Measurements from ENCODE around the gene COMMD3. TPM values are rescaled to one million over a fixed set of nuclear protein-coding genes. Genes with fewer than 3 reads are reported as not detected.

COMMD3 gene
- total and polyA plus RNA-seq, 9 of the 15 experiments (the other 6 are each of a cell fraction or from before 2014, with no cell fraction given) = 50.7 to 217 (median 80.1) TPM

DNA sequence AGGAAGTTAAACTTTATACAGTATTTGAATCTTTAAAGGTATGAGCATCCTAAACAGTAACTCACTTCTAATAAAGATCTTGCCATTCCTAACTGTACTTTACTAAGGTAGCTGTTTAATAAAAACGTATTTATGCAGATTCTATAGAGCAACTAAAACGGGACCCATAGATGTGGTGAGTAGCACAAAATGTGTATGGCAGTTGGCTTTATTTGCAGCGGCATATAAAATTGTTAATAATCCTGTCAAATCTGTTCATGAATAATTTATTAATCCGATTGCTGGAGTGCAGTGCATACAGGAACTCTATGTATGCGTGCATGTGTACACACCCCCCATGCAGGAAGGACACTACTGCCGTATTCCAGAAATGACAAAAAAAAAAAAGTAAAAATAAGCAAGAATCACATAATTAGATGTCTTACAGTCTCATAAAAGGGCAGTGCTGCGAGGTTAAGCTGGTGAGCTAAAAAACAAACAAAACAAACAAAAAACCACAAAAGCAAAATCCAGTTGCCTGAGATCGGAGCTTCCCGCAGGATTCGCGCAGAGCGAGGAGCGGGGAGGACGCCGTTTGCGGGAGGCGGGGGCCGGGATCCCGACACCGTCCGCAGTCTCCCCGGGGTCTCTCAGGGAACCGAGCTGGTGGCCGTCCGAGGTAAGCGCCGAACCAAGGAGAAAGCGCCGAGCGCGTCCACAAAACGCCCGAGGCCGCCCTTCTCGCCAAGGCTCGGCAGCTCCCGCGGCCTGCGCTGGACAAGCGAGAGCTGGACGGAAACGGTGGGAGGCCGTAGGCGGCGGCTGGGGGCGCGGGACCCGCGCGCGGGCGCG is 518 bp upstream of the COMMD3 start (continued):
- TF ChIP-seq, protein P1, sequence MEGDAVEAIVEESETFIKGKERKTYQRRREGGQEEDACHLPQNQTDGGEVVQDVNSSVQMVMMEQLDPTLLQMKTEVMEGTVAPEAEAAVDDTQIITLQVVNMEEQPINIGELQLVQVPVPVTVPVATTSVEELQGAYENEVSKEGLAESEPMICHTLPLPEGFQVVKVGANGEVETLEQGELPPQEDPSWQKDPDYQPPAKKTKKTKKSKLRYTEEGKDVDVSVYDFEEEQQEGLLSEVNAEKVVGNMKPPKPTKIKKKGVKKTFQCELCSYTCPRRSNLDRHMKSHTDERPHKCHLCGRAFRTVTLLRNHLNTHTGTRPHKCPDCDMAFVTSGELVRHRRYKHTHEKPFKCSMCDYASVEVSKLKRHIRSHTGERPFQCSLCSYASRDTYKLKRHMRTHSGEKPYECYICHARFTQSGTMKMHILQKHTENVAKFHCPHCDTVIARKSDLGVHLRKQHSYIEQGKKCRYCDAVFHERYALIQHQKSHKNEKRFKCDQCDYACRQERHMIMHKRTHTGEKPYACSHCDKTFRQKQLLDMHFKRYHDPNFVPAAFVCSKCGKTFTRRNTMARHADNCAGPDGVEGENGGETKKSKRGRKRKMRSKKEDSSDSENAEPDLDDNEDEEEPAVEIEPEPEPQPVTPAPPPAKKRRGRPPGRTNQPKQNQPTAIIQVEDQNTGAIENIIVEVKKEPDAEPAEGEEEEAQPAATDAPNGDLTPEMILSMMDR (IDR thresholded peaks at IDR 0.05 in 2 of 3, conservative IDR thresholded peaks at IDR 0.05 in 1 of 3; ENCODE audit: insufficient read depth in 2 of 3, low read depth in 1 of 3, low read length in 3 of 3) = no peak
- TF ChIP-seq ZNF143 (CRISPR knock-in tag; IDR thresholded peaks at IDR 0.05) (no peak), CHCHD3 (CRISPR knock-in tag; IDR thresholded peaks at IDR 0.05) (no peak), ZNF184 (CRISPR knock-in tag; IDR thresholded peaks at IDR 0.05) (no peak), ZNF696 (CRISPR knock-in tag; conservative IDR thresholded peaks at IDR 0.05) (no peak), HDAC1 (IDR thresholded peaks at IDR 0.05) (peak in 1 of 2 experiments; percentile 66; a peak in 2 of 4 replicates), NRF1 (conservative IDR thresholded peaks at IDR 0.05 in 1 of 2, IDR thresholded peaks at IDR 0.05 in 1 of 2) (no peak), HCFC1 (IDR thresholded peaks at IDR 0.05; ENCODE audit: low read depth, low read length) (no peak), CTBP1 (IDR thresholded peaks at IDR 0.05; ENCODE audit: borderline replicate concordance) (no peak), ELF2 (CRISPR knock-in tag; IDR thresholded peaks at IDR 0.05) (no peak), GTF2F1 (IDR thresholded peaks at IDR 0.05; ENCODE audit: low read depth, low read length) (no peak), ZNF232 (CRISPR knock-in tag; IDR thresholded peaks at IDR 0.05) (no peak), MBD2 (IDR thresholded peaks at IDR 0.05; ENCODE audit: borderline replicate concordance, low read depth) (no peak), NFE2 (IDR thresholded peaks at IDR 0.05; ENCODE audit: low read depth) (no peak), POLR2A (conservative IDR thresholded peaks at IDR 0.05) (peak; percentile 53)
- TF ChIP-seq, protein P2, sequence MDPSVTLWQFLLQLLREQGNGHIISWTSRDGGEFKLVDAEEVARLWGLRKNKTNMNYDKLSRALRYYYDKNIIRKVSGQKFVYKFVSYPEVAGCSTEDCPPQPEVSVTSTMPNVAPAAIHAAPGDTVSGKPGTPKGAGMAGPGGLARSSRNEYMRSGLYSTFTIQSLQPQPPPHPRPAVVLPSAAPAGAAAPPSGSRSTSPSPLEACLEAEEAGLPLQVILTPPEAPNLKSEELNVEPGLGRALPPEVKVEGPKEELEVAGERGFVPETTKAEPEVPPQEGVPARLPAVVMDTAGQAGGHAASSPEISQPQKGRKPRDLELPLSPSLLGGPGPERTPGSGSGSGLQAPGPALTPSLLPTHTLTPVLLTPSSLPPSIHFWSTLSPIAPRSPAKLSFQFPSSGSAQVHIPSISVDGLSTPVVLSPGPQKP (CRISPR knock-in tag; IDR thresholded peaks at IDR 0.05) = no peak
- TF ChIP-seq, protein P3, sequence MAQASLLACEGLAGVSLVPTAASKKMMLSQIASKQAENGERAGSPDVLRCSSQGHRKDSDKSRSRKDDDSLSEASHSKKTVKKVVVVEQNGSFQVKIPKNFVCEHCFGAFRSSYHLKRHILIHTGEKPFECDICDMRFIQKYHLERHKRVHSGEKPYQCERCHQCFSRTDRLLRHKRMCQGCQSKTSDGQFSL (CRISPR knock-in tag; IDR thresholded peaks at IDR 0.05) = 0 out of 2 replicates have a peak, but pooled peaks have one; percentile 40
- TF ChIP-seq, protein P3 (tag; IDR thresholded peaks at IDR 0.05) = peak in 1 of 2 experiments; percentile 41; a peak in 1 of 4 replicates
- TF ChIP-seq, protein P4, sequence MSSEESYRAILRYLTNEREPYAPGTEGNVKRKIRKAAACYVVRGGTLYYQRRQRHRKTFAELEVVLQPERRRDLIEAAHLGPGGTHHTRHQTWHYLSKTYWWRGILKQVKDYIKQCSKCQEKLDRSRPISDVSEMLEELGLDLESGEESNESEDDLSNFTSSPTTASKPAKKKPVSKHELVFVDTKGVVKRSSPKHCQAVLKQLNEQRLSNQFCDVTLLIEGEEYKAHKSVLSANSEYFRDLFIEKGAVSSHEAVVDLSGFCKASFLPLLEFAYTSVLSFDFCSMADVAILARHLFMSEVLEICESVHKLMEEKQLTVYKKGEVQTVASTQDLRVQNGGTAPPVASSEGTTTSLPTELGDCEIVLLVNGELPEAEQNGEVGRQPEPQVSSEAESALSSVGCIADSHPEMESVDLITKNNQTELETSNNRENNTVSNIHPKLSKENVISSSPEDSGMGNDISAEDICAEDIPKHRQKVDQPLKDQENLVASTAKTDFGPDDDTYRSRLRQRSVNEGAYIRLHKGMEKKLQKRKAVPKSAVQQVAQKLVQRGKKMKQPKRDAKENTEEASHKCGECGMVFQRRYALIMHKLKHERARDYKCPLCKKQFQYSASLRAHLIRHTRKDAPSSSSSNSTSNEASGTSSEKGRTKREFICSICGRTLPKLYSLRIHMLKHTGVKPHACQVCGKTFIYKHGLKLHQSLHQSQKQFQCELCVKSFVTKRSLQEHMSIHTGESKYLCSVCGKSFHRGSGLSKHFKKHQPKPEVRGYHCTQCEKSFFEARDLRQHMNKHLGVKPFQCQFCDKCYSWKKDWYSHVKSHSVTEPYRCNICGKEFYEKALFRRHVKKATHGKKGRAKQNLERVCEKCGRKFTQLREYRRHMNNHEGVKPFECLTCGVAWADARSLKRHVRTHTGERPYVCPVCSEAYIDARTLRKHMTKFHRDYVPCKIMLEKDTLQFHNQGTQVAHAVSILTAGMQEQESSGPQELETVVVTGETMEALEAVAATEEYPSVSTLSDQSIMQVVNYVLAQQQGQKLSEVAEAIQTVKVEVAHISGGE (CRISPR knock-in tag; IDR thresholded peaks at IDR 0.05) = no peak

Data from K562 (cell line).